NCI-H146 treated with DMSO at 0.1 percent for 48 hours (cell line): ENCODE data around the gene MEAF6.

Experiments
- DNase-seq: peaks from one replicate; lab custom pipeline; 2025; ENCODE audit not compliant: unreplicated experiment; lab: John Stamatoyannopoulos, UW

MEAF6 gene

GRCh38 chr1:37485902-37486679 is 28.5 kb downstream of the MEAF6 start:
- no peak for DNase-seq

- DNase-seq, result no peak
Measured at GRCh38 chr1:37484325-37485051, 30.1 kb downstream of the MEAF6 start.

- DNase-seq, result no peak
Measured at GRCh38 chr1:37483785-37484184, 30.8 kb downstream of the MEAF6 start.

- DNase-seq, result no peak
Measured at GRCh38 chr1:37482796-37483744, 31.5 kb downstream of the MEAF6 start.

GRCh38 chr1:37482004-37482785 is 32.4 kb downstream of the MEAF6 start:
- no peak for DNase-seq

GRCh38 chr1:37481289-37482003 is 33.1 kb downstream of the MEAF6 start:
- no peak for DNase-seq

GRCh38 chr1:37480581-37481288 is 33.8 kb downstream of the MEAF6 start:
- no peak for DNase-seq

- DNase-seq, result no peak
Measured at GRCh38 chr1:37480125-37480466, 34.5 kb downstream of the MEAF6 start.

- DNase-seq, result no peak
Measured at GRCh38 chr1:37479255-37480124, 35.1 kb downstream of the MEAF6 start.

GRCh38 chr1:37478890-37479254 is 35.7 kb downstream of the MEAF6 start:
- DNase-seq, result no peak

- no peak for DNase-seq
Measured at GRCh38 chr1:37478451-37478881, 36.1 kb downstream of the MEAF6 start.

- DNase-seq, result no peak
Measured at GRCh38 chr1:37477946-37478345, 36.6 kb downstream of the MEAF6 start.

GRCh38 chr1:37477198-37477931 is 37.2 kb downstream of the MEAF6 start:
- no peak for DNase-seq

- no peak for DNase-seq
Measured at GRCh38 chr1:37476460-37477197, 37.9 kb downstream of the MEAF6 start.

- DNase-seq, result no peak
Measured at GRCh38 chr1:37476087-37476452, 38.5 kb downstream of the MEAF6 start.

GRCh38 chr1:37475380-37476086 is 39.0 kb downstream of the MEAF6 start:
- DNase-seq, result no peak
